Measurements from ENCODE around the gene F8.

Gene F8

DNA sequence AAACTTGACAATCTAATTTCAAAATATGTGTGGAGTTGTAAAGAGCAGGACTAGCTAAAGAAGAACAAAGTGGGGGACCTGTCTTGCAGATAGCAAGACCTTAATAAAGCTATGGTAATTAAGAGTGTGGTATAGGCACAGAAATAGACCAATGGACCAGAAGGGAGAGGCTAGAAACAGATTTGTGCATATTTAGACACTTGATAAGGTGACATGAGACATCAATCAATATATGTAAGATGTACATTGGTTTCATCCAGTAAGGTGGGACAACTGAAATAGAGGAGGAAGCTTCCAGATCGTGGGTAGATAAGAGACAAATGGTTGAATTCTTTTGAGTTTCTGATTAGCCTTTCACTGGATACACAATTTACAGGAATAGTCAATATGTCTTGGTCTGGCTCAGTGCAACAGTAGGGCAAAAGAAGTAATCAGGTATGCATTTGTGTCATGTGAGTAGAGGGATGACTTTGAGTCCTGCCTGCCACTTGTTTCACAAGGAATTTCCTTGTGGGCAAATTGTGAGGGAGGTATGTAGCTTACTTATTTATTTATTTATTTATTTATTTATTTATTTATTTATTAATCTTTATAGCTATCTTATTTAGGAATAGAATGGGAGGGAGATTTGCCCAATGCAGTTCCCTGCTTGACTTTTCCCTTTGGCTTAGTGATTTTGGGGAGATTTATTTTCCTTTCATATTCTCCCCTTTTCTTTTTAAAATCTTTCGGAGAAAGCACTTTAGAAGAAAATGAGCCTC lies 210.0 kb downstream of the F8 start:
- DNase-seq, result no peak

DNA sequence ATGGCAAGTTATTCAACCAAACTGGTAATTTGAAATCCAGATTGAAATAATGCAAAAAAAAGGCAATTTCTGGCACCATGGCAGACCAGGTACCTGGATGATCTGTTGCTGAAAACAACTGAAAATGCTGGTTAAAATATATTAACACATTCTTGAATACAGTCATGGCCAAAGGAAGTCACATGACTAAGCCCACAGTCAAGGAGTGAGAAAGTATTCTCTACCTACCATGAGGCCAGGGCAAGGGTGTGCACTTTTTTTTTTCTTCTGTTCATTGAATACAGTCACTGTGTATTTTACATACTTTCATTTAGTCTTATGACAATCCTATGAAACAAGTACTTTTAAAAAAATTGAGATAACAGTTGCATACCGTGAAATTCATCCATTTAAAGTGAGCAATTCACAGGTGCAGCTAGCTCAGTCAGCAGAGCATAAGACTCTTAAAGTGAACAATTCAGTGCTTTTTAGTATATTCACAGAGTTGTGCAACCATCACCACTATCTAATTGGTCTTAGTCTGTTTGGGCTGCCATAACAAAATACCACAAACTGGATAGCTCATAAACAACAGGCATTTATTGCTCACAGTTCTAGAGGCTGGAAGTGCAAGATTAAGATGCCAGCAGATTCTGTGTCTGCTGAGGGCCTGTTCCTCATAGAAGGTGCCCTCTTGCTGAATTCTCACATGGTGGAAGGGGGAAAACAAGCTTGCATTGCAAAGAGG lies 212.4 kb downstream of the F8 start:
- DNase-seq, result no peak

DNA sequence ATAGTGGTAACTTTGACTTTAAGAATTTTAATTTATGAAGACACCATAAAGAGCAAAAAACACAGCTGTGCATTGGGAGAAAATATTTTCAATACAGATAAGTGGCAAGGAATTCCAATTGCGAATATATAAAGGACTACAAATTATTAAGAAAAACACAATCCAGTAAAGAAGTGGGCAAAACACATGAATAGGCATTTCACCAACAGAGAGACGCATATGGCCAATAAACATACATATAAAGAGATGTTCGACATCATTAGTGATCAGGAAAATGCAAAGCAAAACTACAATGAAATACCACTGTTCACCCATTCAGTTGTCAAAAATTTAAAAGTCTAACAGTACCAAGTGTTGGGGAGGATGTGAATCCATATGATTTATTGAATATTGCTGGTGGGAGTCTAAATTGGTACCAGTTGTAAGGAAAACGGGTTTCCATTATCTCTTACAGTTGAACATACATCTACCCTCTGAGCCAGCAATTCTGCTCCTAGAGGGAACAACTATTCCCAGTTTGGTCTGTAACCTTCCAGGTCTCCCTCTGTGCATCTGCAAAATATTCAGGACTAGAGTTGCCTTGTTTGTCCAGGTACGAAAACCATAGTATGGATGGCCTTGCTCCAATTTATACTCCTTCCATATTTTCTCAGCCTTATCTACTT lies 215.6 kb downstream of the F8 start:
- no peak for DNase-seq

GRCh38 chrX:154805696-154806091 lies 216.8 kb downstream of the F8 start:
- no peak for DNase-seq

DNA sequence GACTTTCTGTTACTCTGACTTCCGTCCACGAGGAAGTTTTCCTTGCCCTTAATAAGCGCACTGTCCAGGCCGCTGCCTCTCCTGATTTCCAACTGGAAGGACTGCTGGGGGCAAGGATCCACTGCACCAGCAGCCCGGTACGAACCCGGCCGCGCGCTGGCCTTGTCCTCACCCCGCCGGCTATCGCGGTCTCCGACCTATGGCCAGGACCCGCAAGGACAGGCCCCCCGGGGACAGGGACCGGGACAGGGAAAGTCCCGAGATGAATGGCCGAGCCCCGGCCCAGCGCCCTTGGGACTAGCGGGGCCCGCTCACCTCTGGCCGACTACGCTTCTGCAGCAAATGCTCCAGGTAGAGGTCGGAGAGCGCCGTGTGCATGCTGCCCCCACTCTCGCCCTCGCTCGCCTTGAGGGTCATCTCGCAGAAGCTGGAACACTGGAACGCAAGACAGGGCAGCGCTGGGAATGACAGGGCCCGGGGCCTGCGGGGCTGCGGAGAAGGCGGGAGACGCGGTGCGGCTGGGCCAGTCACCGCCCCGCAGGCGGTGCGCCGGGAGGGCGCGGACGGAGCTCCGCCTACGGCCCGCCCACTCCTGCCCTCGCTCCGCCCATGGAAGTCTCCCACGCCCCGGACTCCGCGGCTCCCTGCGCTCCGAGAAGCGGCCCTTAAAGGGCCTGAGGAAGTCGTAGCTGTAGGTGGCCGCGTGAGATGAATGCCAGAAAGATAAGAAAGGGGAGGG lies 217.4 kb downstream of the F8 start, which contains the start of gene MPP1:
TSS of gene MPP1 (minus strand) at position 529 of the 739 bp plus-strand sequence. CDS start at position 417, 112 bp downstream.
- DNase-seq, result peak; percentile 20 to 45

GRCh38 chrX:154804261-154804956 lies 218.1 kb downstream of the F8 start:
- no peak for DNase-seq

GRCh38 chrX:154802947-154803346 lies 219.6 kb downstream of the F8 start:
- no peak for DNase-seq

DNA sequence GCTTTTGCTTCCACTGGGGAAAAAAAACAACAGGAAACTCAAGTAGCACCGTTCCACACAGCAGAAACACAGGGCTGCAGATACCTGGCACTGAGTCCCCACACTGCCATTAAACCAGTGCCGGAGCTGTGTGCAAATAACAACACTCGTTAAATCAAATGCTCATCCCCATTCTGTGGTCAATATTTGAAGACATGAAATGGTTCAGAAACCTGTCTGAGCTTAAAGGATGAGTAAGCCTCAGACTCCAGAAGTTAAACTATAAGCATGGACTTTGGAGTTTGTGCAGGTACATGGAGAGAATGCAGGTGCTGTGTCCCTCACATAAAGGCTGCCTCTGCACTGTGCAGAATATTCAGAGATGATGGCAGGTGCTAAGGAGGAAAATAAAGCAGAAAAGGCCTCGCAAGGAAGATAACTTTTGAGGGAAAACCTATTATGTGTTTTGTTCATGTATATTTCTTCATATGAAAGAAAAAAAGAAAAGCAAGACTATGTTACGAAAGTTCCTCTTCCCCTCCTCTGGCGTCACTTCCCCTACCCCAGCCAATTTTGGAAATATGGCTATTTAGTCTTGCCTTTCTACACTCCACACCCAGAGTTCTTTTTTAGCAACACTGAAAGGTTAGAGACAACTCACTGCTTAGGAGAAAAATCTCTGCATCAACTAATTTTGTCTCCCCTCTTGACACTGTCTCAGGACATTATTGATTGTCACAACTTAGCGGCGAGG lies 221.9 kb downstream of the F8 start:
- DNase-seq, result no peak

DNA sequence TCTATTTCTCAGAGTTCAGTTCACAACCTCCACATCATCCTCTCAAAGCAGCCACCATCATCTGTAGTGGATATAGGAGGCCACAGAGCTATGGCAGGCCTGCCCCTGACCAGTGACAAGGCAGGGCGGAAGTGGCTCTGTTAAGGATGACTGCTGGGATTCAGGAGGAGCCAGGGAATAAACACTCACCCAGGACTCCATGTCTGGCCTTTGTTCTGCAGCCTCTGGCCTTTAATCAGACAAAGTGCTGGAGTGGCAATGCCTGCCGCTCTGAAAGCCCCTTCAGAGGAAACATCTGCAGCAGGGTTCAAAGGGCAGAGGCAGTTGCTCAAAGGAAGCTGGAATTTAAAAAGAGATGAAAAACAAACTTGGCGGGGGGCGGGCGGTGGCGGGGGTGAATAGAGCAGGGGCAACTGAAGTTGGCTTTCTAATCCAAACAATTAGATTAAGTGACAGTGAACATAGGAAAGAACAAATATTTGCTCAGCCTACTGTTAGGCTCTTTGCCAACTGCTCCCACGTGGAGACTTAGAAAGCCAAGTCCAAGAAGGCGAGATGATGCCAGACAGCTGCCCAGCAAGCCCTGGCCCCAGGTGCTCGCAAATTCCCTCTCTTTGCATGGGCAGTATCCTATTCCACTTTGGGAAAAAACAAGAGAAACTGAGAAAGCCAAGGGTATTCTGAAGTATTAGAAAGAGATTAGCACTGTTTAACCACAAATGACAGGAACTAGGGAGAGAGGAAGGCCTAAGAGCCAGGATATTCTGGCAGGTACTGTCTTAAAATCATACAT lies 222.8 kb downstream of the F8 start:
- DNase-seq, result no peak

DNA sequence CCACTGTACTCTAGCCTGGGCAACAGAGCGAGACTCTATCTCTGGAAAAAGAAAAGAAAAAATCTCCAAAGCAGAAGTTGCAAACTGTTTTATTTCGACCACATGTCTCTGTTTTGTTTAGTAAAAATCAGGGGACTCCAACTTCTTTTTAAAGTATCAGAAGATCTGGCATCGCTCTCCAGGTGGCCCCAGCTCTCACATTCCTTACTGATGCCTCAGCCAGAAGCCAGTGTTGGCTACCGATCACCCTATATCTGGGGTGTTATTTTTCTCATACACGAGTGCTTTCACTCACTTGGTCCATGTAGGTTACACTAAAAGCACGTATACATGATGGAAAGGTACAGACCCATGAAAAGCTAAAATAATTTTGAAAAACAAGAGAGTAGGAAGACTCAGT lies 225.5 kb downstream of the F8 start:
- DNase-seq, result no peak

- DNase-seq, result no peak
Observed at GRCh38 chrX:154795016-154795415, 227.5 kb downstream of the F8 start.

- DNase-seq, result no peak
Observed at GRCh38 chrX:154793084-154793795, 229.3 kb downstream of the F8 start.

DNA sequence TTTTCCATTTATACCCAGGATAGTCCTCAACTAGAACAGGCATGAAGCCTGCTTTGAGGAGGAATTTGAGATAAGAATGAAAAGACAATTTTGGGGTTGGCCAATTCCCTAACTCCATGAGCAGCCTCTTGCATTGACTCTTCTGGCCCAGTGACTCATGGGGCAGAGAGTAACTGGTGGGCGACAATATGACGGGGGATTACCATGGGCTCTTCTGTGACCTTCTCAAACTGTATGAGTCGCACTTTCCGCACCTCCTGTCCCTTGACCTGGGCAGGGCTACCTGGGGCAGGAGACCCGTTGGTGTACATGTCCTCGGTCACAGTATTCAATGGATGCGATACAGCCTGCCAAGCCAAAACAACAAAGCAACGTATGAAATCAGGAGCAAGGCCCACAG lies 230.6 kb downstream of the F8 start:
- DNase-seq, result no peak

GRCh38 chrX:154791467-154791866 lies 231.1 kb downstream of the F8 start:
- no peak for DNase-seq
